GM12878 (cell line): ENCODE results near the gene CDC16. TPM values are rescaled to one million over a fixed set of nuclear protein-coding genes. Genes with fewer than 3 reads are reported as not detected.

Source experiments
- ATAC-seq: fragments of 200-7000 bp; cut with Tn5 transposase; 3 replicates; pipeline ENCODE4 v1.9.1; 2020; ENCODE audit warnings: mild to moderate bottlenecking, moderate library complexity
- BruUV-seq: library from RNA; stranded (reverse); fragments of 400-500 nt; replicated peaks from 2 replicates; lab custom pipeline; 2021; lab: Mats Ljungman, UMichigan
- CTCF ChIA-PET: fragments of 300-600 bp; sonication (Branson Sonifier 250); formaldehyde crosslinking; extraction: SDS; loops from one replicate; lab custom pipeline; 2021; ENCODE audit warnings: inconsistent platforms; lab: Yijun Ruan, JAX
- POLR2A ChIA-PET: fragments of 350-600 bp; formaldehyde crosslinking; extraction: SDS; loops from one replicate; lab custom pipeline; 2021; ENCODE audit warnings: inconsistent platforms; lab: Charles Lee
- RAD21 ChIA-PET: fragments of 300-600 bp; sonication (Branson Sonifier 250); formaldehyde crosslinking; loops from one replicate; lab custom pipeline; 2023; ENCODE audit warnings: antibody characterized with exemption; ENCODE audit not compliant: unreplicated experiment; lab: Charles Lee
- SMC1A ChIA-PET: fragments of 300-600 bp; sonication (Branson Sonifier 250); formaldehyde crosslinking; loops from one replicate; lab custom pipeline; 2023; ENCODE audit not compliant: unreplicated experiment, uncharacterized antibody; lab: Charles Lee
- DNase-seq: peaks from one replicate; pipeline ENCODE4 v3.0.0-alpha.2; 2011; ENCODE audit warnings: low read depth, low spot score
- FAIRE-seq: peaks from 3 replicates; lab custom pipeline; 2011; peaks lifted over from hg19 to GRCh38; lab: Jason Lieb, UNC
- H2AFZ ChIP-seq: 2 replicates; pipeline ENCODE4 v1.6.0; 2011; ENCODE audit warnings: low read depth, low read length, control low read depth; ENCODE audit not compliant: control insufficient read depth
- H3K27ac ChIP-seq: 2 replicates; pipeline ENCODE4 v1.5.1; 2011; ENCODE audit warnings: control low read depth; ENCODE audit not compliant: control insufficient read depth, insufficient read depth
- H3K27me3 ChIP-seq, 2 experiments: replicated peaks in 1 of 2; 2 replicates each; pipeline versions ENCODE4 v1.6.0 to v1.6.1; 2011; ENCODE audit warnings: low read length in 1 of 2; ENCODE audit not compliant: control insufficient read depth in 2 of 2, insufficient read depth in 2 of 2
- H3K36me3 ChIP-seq, 2 experiments: 2 replicates each; pipeline ENCODE4 v1.5.1; 2011; ENCODE audit warnings: low read length in 1 of 2; ENCODE audit not compliant: control insufficient read depth in 2 of 2, insufficient read depth in 2 of 2
- H3K4me1 ChIP-seq: 2 replicates; pipeline ENCODE4 v1.6.1; 2011; ENCODE audit warnings: mild to moderate bottlenecking, low read length, moderate library complexity, mixed read lengths; ENCODE audit not compliant: control insufficient read depth, insufficient read depth
- H3K4me2 ChIP-seq: 2 replicates; pipeline ENCODE4 v1.6.0; 2011; ENCODE audit warnings: control low read depth; ENCODE audit not compliant: control insufficient read depth, insufficient read depth
- H3K4me3 ChIP-seq: fragments of 200-600 bp; sonication (generic); 2 replicates; pipeline ENCODE4 v1.5.1; 2016
- H3K79me2 ChIP-seq: 2 replicates; pipeline ENCODE4 v1.6.0; 2011; ENCODE audit warnings: low read length; ENCODE audit not compliant: control insufficient read depth, insufficient read depth
- H3K9ac ChIP-seq: 2 replicates; pipeline ENCODE4 v1.8.0; 2011; ENCODE audit warnings: low read length, control low read depth, mixed read lengths; ENCODE audit not compliant: control insufficient read depth, insufficient read depth
- H3K9me3 ChIP-seq: replicated peaks from 3 replicates; pipeline ENCODE4 v1.5.1; 2011; ENCODE audit warnings: mild to moderate bottlenecking, low read length; ENCODE audit not compliant: control insufficient read depth, insufficient read depth
- H4K20me1 ChIP-seq: 2 replicates; pipeline ENCODE4 v1.6.0; 2011; ENCODE audit not compliant: control insufficient read depth, insufficient read depth
- EZH2 ChIP-seq: IDR thresholded peaks from 2 replicates; pipeline ENCODE4 v1.6.1; 2012; ENCODE audit warnings: low read depth, mild to moderate bottlenecking, control low read depth, inconsistent platforms, low read length, borderline replicate concordance; ENCODE audit not compliant: control insufficient read depth
- JUND ChIP-seq: IDR thresholded peaks from 2 replicates; pipeline ENCODE4 v1.6.1; 2012; ENCODE audit warnings: low read depth, mild to moderate bottlenecking, low read length, improper control_type of control experiment, moderate library complexity
- LARP7 ChIP-seq: fragments of 450-650 bp; IDR thresholded peaks from 2 replicates; pipeline ENCODE4 v1.6.1; 2017; ENCODE audit warnings: mild to moderate bottlenecking
- MYC ChIP-seq: IDR thresholded peaks from 2 replicates; pipeline ENCODE4 v1.6.1; 2011; ENCODE audit warnings: mild to moderate bottlenecking, low read length, moderate library complexity, inconsistent platforms; ENCODE audit not compliant: insufficient read depth, insufficient replicate concordance, insufficient read length, severe bottlenecking
- NFIC ChIP-seq: IDR thresholded peaks from 2 replicates; pipeline ENCODE4 v1.6.1; 2012; ENCODE audit warnings: low read depth, mild to moderate bottlenecking, inconsistent platforms, low read length, moderate library complexity
- POLR2A ChIP-seq: IDR thresholded peaks from 2 replicates; pipeline ENCODE4 v1.6.1; 2011; ENCODE audit warnings: low read depth, mild to moderate bottlenecking, low read length
- RFX5 ChIP-seq: IDR thresholded peaks from 2 replicates; pipeline ENCODE4 v1.6.1; 2011; ENCODE audit warnings: low read depth, low read length, improper control_type of control experiment
- SREBF1 ChIP-seq: IDR thresholded peaks from 2 replicates; pipeline ENCODE4 v1.6.1; 2012; ENCODE audit warnings: mild to moderate bottlenecking, low read length
- SREBF2 ChIP-seq: IDR thresholded peaks from 2 replicates; pipeline ENCODE4 v1.6.1; 2012; ENCODE audit warnings: mild to moderate bottlenecking, low read length
- TAF1 ChIP-seq: IDR thresholded peaks from 2 replicates; pipeline ENCODE4 v1.6.1; 2011; ENCODE audit warnings: mild to moderate bottlenecking, low read depth, low read length, borderline replicate concordance
- TCF7 ChIP-seq: IDR thresholded peaks from 2 replicates; pipeline ENCODE4 v1.6.1; 2014; ENCODE audit warnings: antibody characterized with exemption, borderline replicate concordance
- WGBS: methylation state at CpG from one replicate; pipeline ENCODE4 v1.1.6; 2016; ENCODE audit warnings: low lambda C conversion rate; ENCODE audit not compliant: insufficient replicate concordance, insufficient coverage; ENCODE audit errors: missing lambda C conversion rate; 5-methylcytosine and 5-hydroxymethylcytosine counted together
- in situ Hi-C: fragments of 300-500 bp; cut with MboI; formaldehyde crosslinking; loops from 9 replicates; pipeline ENCODE4 v1.14.3; 2018; ENCODE audit warnings: mixed read lengths
- intact Hi-C: fragments of 100-400 bp; cut with micrococcal nuclease; formaldehyde crosslinking; loops from one replicate; pipeline ENCODE4 v1.14.2; 2022; ENCODE audit not compliant: unreplicated experiment
- polyA plus RNA-seq, 11 experiments: library from polyadenylated mRNA; depleted of rRNA in 4 of 11; unstranded in 6 of 11; stranded (reverse) in 5 of 11; fragments of >200 nt; fragmentation: Nextera tagmentation in 4 of 11; fragmentation: Illumina TruSeq in 1 of 11; extraction: Ambion mirVana in 4 of 11; extraction: Trizol in 1 of 11; gene quantifications; 1 replicate in 1 of 11; 2 replicates in 10 of 11; pipeline versions ENCODE4 v1.2.1 to v1.2.3, GENCODE V29; 2011 to 2016; ENCODE audit warnings: inconsistent platforms in 2 of 11, missing spikeins in 2 of 11, low read depth in 1 of 11
- total RNA-seq, 4 experiments: library from RNA; depleted of rRNA in 3 of 4; stranded (reverse); fragments of >200 nt in 3 of 4; fragmentation: Illumina TruSeq in 1 of 4; extraction: Trizol in 1 of 4; gene quantifications; 2 replicates each; pipeline versions ENCODE4 v1.2.1 to v1.2.3, GENCODE V29; 2013 to 2021
- TF ChIP-seq, protein P1 (sequence below): fragments of 450-650 bp; formaldehyde crosslinking; IDR thresholded peaks from 2 replicates; pipeline ENCODE4 v1.4.0; 2020; ENCODE audit warnings: mild to moderate bottlenecking, moderate library complexity
- TF ChIP-seq, protein P2 (sequence below): fragments of 450-650 bp; IDR thresholded peaks from 2 replicates; pipeline ENCODE4 v1.6.1; 2016; ENCODE audit warnings: mild to moderate bottlenecking
- TF ChIP-seq, protein P3 (sequence below): fragments of 450-650 bp; formaldehyde crosslinking; IDR thresholded peaks from 2 replicates; pipeline ENCODE4 v1.5.0; 2022; ENCODE audit warnings: mild to moderate bottlenecking, missing genetic modification characterization

Gene CDC16
- total and polyA plus RNA-seq, 10 of the 15 experiments (the other 5 are each of a cell fraction or from before 2014, with no cell fraction given), result 15.4 to 92.9 (median 31.4) TPM

DNA sequence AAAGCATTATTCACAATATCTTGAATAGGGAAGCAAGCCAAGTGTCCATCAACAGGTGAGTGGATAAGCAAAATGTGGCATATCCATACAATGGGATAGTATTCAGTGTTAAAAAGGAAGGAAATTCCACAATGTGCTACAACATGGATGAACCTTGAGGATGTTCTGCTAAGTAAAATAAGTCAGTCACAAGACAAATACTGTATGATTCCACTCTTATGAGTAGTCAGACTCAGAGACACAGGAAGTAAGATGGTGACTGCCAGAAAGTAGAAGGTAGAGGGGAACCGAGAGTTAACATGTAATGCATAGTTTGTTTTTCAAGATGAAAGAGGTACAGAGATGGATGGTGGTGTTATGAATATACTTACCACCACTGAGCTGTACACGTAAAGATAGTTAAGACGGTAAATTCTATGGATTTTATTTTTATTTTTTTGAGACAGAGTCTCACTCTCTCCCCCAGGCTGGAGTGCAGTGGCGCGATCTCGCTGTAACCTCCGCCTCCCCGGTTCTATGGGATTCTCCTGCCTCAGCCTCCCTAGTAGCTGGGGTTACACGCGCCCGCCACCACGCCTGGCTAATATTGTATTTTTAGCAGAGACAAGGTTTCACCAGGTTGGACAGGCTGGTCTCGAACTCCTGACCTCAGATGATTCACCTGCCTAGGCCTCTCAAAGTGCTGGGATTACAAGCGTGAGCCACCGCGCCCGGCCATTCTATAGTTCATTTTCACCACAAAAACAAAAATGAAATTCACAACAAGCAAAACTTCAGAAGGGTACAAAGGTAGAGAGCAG is 78.6 kb downstream of the CDC16 start:
- Histone ChIP-seq H3K9ac (peak overlapping the region; percentile 73), H3K79me2 (peaks cover 45% of the 10 kb centered on the region), H4K20me1 (0 out of 2 replicates have a peak, but pooled peaks cover 2% of the 10 kb centered on the region), H3K4me2 (peak overlapping the region; percentile 75), H3K27ac (peak overlapping the region; percentile 73), H3K36me3 (no peaks in the 10 kb centered on the region; a peak in 1 of 4 replicates), H3K9me3 (no peaks in the 10 kb centered on the region), H2AFZ (peak overlapping the region; percentile 81), H3K4me3 (peak overlapping the region; percentile 75), H3K4me1 (peaks cover 5% of the 10 kb centered on the region; the same call in 1 of the 2 replicates), H3K27me3 (no peaks in the 10 kb centered on the region)
- WGBS, result 0% methylated on average over 17 of the region's 17 CpGs
- in situ Hi-C loops, result no loop called here
- intact Hi-C loops, result loop anchor here (1.0 kb wide), 1 partner anchor 32 kb away; the partner anchor contains the start of gene UPF3A
- ATAC-seq, result peak; percentile 73
- BruUV-seq, result no TSS peak
- ChIA-PET POLR2A (interaction anchor here (0.6 to 4.2 kb wide), 6 partner anchors 12 to 33 kb away, joined by 3 to 39 read pairs (median 4); partner anchors contain the start of gene UPF3A), RAD21 (interaction anchor here (0.6 to 4.3 kb wide), 6 partner anchors 16 to 824 kb away, joined by 3 to 24 read pairs (median 4); partner anchors contain the start of gene UPF3A), SMC1A (interaction anchor here (0.9 to 3.8 kb wide), 6 partner anchors 13 to 246 kb away, joined by 3 to 27 read pairs (median 4); partner anchors contain the start of gene UPF3A), CTCF (interaction anchor here (1.4 to 2.5 kb wide), 4 partner anchors 21 to 33 kb away, joined by 5 to 9 read pairs (median 6); partner anchors contain the start of gene UPF3A)
- peak; percentile 63 for DNase-seq
- peak; percentile 95 for FAIRE-seq
- TF ChIP-seq TAF1, result peak; percentile 47; the same call in 1 of the 2 replicates
- TF ChIP-seq, protein P1, sequence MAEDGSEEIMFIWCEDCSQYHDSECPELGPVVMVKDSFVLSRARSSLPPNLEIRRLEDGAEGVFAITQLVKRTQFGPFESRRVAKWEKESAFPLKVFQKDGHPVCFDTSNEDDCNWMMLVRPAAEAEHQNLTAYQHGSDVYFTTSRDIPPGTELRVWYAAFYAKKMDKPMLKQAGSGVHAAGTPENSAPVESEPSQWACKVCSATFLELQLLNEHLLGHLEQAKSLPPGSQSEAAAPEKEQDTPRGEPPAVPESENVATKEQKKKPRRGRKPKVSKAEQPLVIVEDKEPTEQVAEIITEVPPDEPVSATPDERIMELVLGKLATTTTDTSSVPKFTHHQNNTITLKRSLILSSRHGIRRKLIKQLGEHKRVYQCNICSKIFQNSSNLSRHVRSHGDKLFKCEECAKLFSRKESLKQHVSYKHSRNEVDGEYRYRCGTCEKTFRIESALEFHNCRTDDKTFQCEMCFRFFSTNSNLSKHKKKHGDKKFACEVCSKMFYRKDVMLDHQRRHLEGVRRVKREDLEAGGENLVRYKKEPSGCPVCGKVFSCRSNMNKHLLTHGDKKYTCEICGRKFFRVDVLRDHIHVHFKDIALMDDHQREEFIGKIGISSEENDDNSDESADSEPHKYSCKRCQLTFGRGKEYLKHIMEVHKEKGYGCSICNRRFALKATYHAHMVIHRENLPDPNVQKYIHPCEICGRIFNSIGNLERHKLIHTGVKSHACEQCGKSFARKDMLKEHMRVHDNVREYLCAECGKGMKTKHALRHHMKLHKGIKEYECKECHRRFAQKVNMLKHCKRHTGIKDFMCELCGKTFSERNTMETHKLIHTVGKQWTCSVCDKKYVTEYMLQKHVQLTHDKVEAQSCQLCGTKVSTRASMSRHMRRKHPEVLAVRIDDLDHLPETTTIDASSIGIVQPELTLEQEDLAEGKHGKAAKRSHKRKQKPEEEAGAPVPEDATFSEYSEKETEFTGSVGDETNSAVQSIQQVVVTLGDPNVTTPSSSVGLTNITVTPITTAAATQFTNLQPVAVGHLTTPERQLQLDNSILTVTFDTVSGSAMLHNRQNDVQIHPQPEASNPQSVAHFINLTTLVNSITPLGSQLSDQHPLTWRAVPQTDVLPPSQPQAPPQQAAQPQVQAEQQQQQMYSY (CRISPR knock-in tag), result no peak
- TF ChIP-seq TCF7, result peak; percentile 83
- TF ChIP-seq SREBF2, result no peak
- TF ChIP-seq NFIC, result peak; percentile 43; the same call in 1 of the 2 replicates
- TF ChIP-seq, protein P2, sequence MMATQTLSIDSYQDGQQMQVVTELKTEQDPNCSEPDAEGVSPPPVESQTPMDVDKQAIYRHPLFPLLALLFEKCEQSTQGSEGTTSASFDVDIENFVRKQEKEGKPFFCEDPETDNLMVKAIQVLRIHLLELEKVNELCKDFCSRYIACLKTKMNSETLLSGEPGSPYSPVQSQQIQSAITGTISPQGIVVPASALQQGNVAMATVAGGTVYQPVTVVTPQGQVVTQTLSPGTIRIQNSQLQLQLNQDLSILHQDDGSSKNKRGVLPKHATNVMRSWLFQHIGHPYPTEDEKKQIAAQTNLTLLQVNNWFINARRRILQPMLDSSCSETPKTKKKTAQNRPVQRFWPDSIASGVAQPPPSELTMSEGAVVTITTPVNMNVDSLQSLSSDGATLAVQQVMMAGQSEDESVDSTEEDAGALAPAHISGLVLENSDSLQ, result peak; percentile 71
- TF ChIP-seq RFX5, result no peak
- no peak for TF ChIP-seq MYC
- no peak for TF ChIP-seq SREBF1
- TF ChIP-seq, protein P3, sequence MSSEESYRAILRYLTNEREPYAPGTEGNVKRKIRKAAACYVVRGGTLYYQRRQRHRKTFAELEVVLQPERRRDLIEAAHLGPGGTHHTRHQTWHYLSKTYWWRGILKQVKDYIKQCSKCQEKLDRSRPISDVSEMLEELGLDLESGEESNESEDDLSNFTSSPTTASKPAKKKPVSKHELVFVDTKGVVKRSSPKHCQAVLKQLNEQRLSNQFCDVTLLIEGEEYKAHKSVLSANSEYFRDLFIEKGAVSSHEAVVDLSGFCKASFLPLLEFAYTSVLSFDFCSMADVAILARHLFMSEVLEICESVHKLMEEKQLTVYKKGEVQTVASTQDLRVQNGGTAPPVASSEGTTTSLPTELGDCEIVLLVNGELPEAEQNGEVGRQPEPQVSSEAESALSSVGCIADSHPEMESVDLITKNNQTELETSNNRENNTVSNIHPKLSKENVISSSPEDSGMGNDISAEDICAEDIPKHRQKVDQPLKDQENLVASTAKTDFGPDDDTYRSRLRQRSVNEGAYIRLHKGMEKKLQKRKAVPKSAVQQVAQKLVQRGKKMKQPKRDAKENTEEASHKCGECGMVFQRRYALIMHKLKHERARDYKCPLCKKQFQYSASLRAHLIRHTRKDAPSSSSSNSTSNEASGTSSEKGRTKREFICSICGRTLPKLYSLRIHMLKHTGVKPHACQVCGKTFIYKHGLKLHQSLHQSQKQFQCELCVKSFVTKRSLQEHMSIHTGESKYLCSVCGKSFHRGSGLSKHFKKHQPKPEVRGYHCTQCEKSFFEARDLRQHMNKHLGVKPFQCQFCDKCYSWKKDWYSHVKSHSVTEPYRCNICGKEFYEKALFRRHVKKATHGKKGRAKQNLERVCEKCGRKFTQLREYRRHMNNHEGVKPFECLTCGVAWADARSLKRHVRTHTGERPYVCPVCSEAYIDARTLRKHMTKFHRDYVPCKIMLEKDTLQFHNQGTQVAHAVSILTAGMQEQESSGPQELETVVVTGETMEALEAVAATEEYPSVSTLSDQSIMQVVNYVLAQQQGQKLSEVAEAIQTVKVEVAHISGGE (CRISPR knock-in tag), result no peak
- peak; percentile 50; the same call in 1 of the 2 replicates for TF ChIP-seq JUND
- no peak for TF ChIP-seq LARP7
- peak; percentile 28; the same call in 1 of the 2 replicates for TF ChIP-seq POLR2A
- no peak for TF ChIP-seq EZH2
